ENCODE data around the gene ALX3. TPM values are rescaled to one million over a fixed set of nuclear protein-coding genes. Genes with fewer than 3 reads are reported as not detected.

ALX3 gene
- total and polyA plus RNA-seq, 2 of the 4 experiments (the other 2 are of a cell fraction): not detected

GRCh38 chr1:110019770-110020169 is 50.7 kb downstream of the ALX3 start:
- H3K4me1 ChIP-seq (ENCODE audit: control insufficient read depth, insufficient read depth, low read length): no peaks in the 10 kb centered on the region
- H3K56ac ChIP-seq (ENCODE audit: extremely low read depth, insufficient read depth, low read length): no peak overlapping the region
- H2BK5ac ChIP-seq (ENCODE audit: low read depth, low read length, poor library complexity, severe bottlenecking): no peak overlapping the region
- no peak overlapping the region for H4K8ac ChIP-seq (ENCODE audit: low read depth in 2 of 2, low read length in 2 of 2)
- no peak overlapping the region for H2BK20ac ChIP-seq (ENCODE audit: low read depth, low read length)
- H2BK15ac ChIP-seq (ENCODE audit: low read depth, low read length): no peak overlapping the region
- CTCF ChIA-PET: interaction anchor here (0.6 to 0.7 kb wide), 2 partner anchors 35 to 308 kb away, joined by 3 to 9 read pairs; partner anchors contain the start of genes AHCYL1 and GSTM5
- dilution Hi-C loops (cut with HindIII; ENCODE audit: low sequenced_read_pairs, unreplicated experiment) (no loop called here), in situ Hi-C loops (cut with MboI; ENCODE audit: low sequenced_read_pairs) (no loop called here), intact Hi-C loops (cut with micrococcal nuclease) (no loop called here)
- no peak overlapping the region for H3K4me2 ChIP-seq (ENCODE audit: low read depth, low read length)
- peaks cover 1 to 5% of the 10 kb centered on the region in 2 experiments; a peak in 1 of 4 replicates for H3K79me1 ChIP-seq (ENCODE audit: low read depth in 1 of 2, low read length in 2 of 2)
- no peak for TF ChIP-seq MAFK (IDR thresholded peaks at IDR 0.05; ENCODE audit: low read depth, low read length)
- no peak for TF ChIP-seq CHD1 (IDR thresholded peaks at IDR 0.05; ENCODE audit: low read depth, low read length)
- TF ChIP-seq CEBPB (IDR thresholded peaks at IDR 0.05; ENCODE audit: low read depth, low read length): no peak
- TF ChIP-seq, protein P1, sequence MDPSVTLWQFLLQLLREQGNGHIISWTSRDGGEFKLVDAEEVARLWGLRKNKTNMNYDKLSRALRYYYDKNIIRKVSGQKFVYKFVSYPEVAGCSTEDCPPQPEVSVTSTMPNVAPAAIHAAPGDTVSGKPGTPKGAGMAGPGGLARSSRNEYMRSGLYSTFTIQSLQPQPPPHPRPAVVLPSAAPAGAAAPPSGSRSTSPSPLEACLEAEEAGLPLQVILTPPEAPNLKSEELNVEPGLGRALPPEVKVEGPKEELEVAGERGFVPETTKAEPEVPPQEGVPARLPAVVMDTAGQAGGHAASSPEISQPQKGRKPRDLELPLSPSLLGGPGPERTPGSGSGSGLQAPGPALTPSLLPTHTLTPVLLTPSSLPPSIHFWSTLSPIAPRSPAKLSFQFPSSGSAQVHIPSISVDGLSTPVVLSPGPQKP (IDR thresholded peaks at IDR 0.05; ENCODE audit: borderline replicate concordance, low read depth, low read length): no peak
- TF ChIP-seq CTCF (conservative IDR thresholded peaks at IDR 0.05; ENCODE audit: low read depth, low read length): no peak
- TF ChIP-seq SMC3 (IDR thresholded peaks at IDR 0.05; ENCODE audit: low read depth, low read length): no peak
- TF ChIP-seq NFE2L2 (IDR thresholded peaks at IDR 0.05; ENCODE audit: low read depth, low read length): no peak
- no peak for TF ChIP-seq RFX5 (IDR thresholded peaks at IDR 0.05; ENCODE audit: low read depth, low read length)
- TF ChIP-seq MAZ (IDR thresholded peaks at IDR 0.05; ENCODE audit: borderline replicate concordance, low read depth, low read length): no peak
- no peaks in the 10 kb centered on the region for H3K9me3 ChIP-seq (ENCODE audit: control insufficient read depth, insufficient read depth, low read length)
- H3K23ac ChIP-seq (ENCODE audit: low read depth, low read length): no peak overlapping the region
- no peak overlapping the region for H3K4ac ChIP-seq (ENCODE audit: low read depth, low read length)
- no peak overlapping the region for H4K91ac ChIP-seq (ENCODE audit: insufficient read depth, low read depth, low read length)
- POLR2A ChIA-PET (ENCODE audit: unreplicated experiment): no interaction called here
- H2AK9ac ChIP-seq (replicated peaks; ENCODE audit: low read depth, low read length, poor library complexity): no peak overlapping the region
- no peaks in the 10 kb centered on the region for H4K20me1 ChIP-seq (ENCODE audit: insufficient read depth, low read length)
- no peak for DNase-seq
- no TSS peak for BruUV-seq (replicated peaks)
- no peak overlapping the region for H3K9ac ChIP-seq (ENCODE audit: low read depth, low read length)
- H4K5ac ChIP-seq (ENCODE audit: low read depth, low read length): no peak overlapping the region
- no peak overlapping the region for H3K14ac ChIP-seq (replicated peaks; ENCODE audit: low read depth, low read length)
- H3K27me3 ChIP-seq (ENCODE audit: control insufficient read depth, insufficient read depth, low read length): no peaks in the 10 kb centered on the region
- peaks cover 8% of the 10 kb centered on the region for H3K9me1 ChIP-seq (ENCODE audit: insufficient read depth, low read length)
- no peak overlapping the region for H3K18ac ChIP-seq (ENCODE audit: low read depth, low read length)
- H2BK120ac ChIP-seq (ENCODE audit: low read depth, low read length): no peak overlapping the region
- H3K27ac ChIP-seq (ENCODE audit: insufficient read depth, low read length): no peak overlapping the region
- no peak overlapping the region for H2AK5ac ChIP-seq (ENCODE audit: low read depth, low read length)
- no CpG with 5 or more reads among the region's 1 CpG for WGBS, 2 experiments (ENCODE audit: extremely low coverage in 2 of 2, insufficient read length in 1 of 2)
- H3K4me3 ChIP-seq (ENCODE audit: insufficient read depth, low read depth, low read length): no peak overlapping the region
- H2AFZ ChIP-seq (replicated peaks; ENCODE audit: low read length, poor library complexity): no peak overlapping the region
- peaks cover 65% of the 10 kb centered on the region for H3K36me3 ChIP-seq (ENCODE audit: control insufficient read depth, insufficient read depth, low read length)
- ATAC-seq (ENCODE audit: low read depth): no peak
